Measurements from ENCODE around the gene SLC22A23.

DNA sequence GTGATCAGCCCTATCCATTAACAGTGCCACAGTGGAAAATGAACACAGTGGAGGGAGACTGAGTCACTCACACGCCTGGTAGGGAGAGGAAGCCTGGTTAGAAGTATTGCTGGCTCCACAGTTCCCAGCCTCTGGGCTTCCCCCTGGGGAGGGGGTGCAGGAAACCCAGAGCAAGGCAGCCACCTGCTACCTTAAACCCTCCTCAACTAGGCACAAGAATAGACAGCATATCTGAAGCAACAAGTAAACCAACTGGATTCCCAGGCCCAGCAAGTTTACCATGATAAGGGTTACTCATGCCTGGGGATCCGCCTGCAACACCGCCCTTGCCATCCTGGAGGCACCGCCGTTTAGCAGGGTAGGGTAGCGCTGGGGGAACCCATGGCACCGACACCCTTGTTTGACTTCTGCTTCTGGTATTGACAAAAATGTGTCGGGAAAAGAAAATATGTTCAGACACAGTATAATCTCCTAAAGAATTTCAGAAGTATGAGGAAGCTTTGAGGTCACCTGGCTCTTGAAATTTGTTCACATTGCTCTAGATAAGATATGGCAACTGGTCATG, 38.3 kb downstream of the SLC22A23 start:
- TF ChIP-seq, protein P1, sequence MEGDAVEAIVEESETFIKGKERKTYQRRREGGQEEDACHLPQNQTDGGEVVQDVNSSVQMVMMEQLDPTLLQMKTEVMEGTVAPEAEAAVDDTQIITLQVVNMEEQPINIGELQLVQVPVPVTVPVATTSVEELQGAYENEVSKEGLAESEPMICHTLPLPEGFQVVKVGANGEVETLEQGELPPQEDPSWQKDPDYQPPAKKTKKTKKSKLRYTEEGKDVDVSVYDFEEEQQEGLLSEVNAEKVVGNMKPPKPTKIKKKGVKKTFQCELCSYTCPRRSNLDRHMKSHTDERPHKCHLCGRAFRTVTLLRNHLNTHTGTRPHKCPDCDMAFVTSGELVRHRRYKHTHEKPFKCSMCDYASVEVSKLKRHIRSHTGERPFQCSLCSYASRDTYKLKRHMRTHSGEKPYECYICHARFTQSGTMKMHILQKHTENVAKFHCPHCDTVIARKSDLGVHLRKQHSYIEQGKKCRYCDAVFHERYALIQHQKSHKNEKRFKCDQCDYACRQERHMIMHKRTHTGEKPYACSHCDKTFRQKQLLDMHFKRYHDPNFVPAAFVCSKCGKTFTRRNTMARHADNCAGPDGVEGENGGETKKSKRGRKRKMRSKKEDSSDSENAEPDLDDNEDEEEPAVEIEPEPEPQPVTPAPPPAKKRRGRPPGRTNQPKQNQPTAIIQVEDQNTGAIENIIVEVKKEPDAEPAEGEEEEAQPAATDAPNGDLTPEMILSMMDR (IDR thresholded peaks at IDR 0.05), result no peak
- TF ChIP-seq POLR2A (IDR thresholded peaks at IDR 0.05), result no peak
- no peak for TF ChIP-seq POLR2AphosphoS5 (IDR thresholded peaks at IDR 0.05)
